Inflammatory macrophage (primary cell): Measurements from ENCODE around the gene TVP23B.
"Not testable (repeated sequence)": the region's sequence is repeated elsewhere in the genome, so short reads cannot be mapped to it uniquely, and the experiment has no call there.

Experiments
- DNase-seq, 2 donors: peaks; one replicate each; pipeline ENCODE4 v3.0.0-alpha.2; 2020 to 2022

The TVP23B gene

GRCh38 chr17:18794841-18795240 lies 13.9 kb downstream of the TVP23B start:
- not testable (repeated sequence) for DNase-seq

GRCh38 chr17:18796887-18797286 lies 15.9 kb downstream of the TVP23B start:
- not testable (repeated sequence) for DNase-seq

- not testable (repeated sequence) for DNase-seq
Observed at GRCh38 chr17:18803458-18804245, 22.7 kb downstream of the TVP23B start.

GRCh38 chr17:18815924-18816323 lies 34.9 kb downstream of the TVP23B start:
- not testable (repeated sequence) for DNase-seq

GRCh38 chr17:18816489-18817371 lies 35.7 kb downstream of the TVP23B start:
- peak; percentile 64 to 79 for DNase-seq

- not testable (repeated sequence) for DNase-seq
Observed at GRCh38 chr17:18821430-18821829, 40.4 kb downstream of the TVP23B start.

GRCh38 chr17:18827613-18828012 lies 46.6 kb downstream of the TVP23B start:
- DNase-seq = not testable (repeated sequence)

GRCh38 chr17:18848501-18848900 lies 67.5 kb downstream of the TVP23B start:
- DNase-seq = no peak

GRCh38 chr17:18850679-18851078 lies 69.7 kb downstream of the TVP23B start:
- DNase-seq = no peak

GRCh38 chr17:18851201-18851600 lies 70.2 kb downstream of the TVP23B start:
- DNase-seq = no peak

GRCh38 chr17:18854956-18855355 lies 74.0 kb downstream of the TVP23B start:
- no peak for DNase-seq

- peak; percentile 88 to 92 for DNase-seq
Observed at GRCh38 chr17:18855831-18856569, 75.0 kb downstream of the TVP23B start.
